Measurements from ENCODE around the gene CSNK2A1.

DNA sequence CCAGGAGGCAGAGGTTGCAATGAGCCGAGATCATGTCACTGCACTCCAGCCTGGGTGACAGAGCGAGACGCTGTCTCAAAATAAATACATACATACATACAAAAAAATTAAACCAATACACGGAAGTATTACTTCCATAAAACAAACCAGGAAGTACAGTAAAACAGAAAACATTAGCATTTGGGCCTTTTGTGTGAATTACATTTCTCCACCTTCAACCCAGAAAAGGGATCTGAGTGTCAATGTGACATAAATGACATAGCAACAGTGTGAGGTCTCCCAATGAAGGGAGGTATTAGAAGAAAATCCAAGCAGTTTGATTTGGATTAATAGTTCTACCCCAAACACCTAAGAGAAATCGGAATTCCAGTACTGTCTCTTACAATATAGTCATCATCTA, 10.1 kb downstream of the CSNK2A1 start:
- TF ChIP-seq, protein P1, sequence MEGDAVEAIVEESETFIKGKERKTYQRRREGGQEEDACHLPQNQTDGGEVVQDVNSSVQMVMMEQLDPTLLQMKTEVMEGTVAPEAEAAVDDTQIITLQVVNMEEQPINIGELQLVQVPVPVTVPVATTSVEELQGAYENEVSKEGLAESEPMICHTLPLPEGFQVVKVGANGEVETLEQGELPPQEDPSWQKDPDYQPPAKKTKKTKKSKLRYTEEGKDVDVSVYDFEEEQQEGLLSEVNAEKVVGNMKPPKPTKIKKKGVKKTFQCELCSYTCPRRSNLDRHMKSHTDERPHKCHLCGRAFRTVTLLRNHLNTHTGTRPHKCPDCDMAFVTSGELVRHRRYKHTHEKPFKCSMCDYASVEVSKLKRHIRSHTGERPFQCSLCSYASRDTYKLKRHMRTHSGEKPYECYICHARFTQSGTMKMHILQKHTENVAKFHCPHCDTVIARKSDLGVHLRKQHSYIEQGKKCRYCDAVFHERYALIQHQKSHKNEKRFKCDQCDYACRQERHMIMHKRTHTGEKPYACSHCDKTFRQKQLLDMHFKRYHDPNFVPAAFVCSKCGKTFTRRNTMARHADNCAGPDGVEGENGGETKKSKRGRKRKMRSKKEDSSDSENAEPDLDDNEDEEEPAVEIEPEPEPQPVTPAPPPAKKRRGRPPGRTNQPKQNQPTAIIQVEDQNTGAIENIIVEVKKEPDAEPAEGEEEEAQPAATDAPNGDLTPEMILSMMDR (IDR thresholded peaks at IDR 0.05), result no peak
- TF ChIP-seq POLR2A (IDR thresholded peaks at IDR 0.05), result no peak

Measured in body of pancreas (tissue), 4 donors.